Limb (tissue), 2 donors: ENCODE measurements around the gene SMC5.
"Not testable (repeated sequence)": the region's sequence is repeated elsewhere in the genome, so short reads cannot be mapped to it uniquely, and the experiment has no call there.

ENCODE experiments used
- DNase-seq, 2 donors: peaks; one replicate each; pipeline ENCODE4 v3.0.0-alpha.2; 2016; ENCODE audit errors: extremely low spot score in 2 of 2

The SMC5 gene

GRCh38 chr9:70362952-70363351, 104.2 kb downstream of the SMC5 start:
- DNase-seq: no peak

GRCh38 chr9:70363760-70364159, 105.0 kb downstream of the SMC5 start:
- DNase-seq: no peak

DNA sequence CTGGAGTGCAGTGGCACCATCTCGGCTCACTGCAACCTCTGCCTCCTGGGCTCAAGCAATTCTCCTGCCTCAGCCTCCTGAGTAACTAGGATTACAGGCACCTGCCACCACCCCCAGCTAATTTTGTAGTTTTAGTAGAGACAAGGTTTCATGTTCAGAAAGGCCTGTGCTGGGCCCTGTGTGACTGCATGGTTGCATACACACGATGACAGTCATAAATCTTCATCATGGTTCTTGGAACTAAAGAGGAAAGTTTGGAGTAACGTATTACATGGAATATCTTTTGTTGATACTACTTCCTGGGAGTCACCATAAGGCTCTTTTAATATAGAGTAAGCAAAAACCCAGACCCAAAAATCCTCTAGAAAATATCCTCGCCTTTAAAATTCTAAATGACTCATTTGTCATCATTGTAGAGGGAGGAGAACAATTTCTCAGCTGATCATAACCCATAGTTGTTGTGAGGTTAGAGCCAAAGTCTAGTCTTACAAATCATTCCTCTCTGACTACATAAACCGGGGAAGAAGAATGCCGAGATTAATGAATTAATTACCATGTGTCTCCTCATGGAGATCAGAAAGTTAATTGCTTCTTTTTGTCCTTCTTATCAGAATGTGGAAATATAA, 108.6 kb downstream of the SMC5 start:
- no peak for DNase-seq

GRCh38 chr9:70374962-70375618, 116.3 kb downstream of the SMC5 start:
- no peak for DNase-seq

- DNase-seq: no peak
Measured at GRCh38 chr9:70382046-70382708, 123.4 kb downstream of the SMC5 start.

- no peak for DNase-seq
Measured at GRCh38 chr9:70382709-70383605, 124.2 kb downstream of the SMC5 start.

DNA sequence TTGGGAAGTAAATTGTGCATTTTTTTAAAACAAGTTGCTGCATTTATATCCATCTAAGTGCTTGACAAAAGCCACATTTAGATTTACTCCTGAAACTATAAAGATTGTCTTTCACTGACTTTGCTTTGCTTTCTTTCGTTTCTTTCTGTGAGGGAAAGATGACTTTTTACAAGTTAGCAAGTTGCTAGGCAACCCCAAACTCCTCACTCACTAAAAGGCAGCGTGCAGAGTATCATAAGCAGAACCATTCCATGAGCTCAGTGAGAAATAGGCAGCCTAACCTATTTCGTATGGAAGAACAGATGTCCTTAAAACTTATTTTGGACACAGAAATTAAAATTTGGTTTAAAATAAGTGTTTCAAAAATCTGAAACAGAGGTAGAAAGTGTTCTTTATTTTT, 126.6 kb downstream of the SMC5 start:
- DNase-seq: peak in 1 of 2 donors; percentile 44

DNA sequence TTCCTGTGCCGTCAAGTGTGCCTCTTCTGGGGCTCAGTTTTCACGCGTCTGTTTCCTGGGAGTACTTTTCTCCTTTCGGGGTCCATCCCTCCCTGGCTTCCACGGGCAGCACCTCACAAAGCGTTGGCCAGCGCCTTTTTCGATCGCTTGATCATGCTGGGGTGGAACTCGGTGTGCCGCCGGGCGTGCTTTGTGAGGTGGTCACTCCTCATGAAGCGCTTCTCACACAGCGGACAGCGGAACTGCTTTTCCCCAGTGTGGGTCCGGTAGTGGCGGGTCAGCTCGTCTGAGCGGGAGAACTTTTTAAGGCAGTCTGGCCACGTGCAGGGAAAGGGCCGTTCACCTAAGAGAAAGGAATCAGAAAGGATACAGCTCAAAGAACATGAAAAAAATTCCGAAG, 128.9 kb downstream of the SMC5 start:
- DNase-seq: no peak

GRCh38 chr9:70389188-70389587, 130.4 kb downstream of the SMC5 start:
- DNase-seq: no peak

GRCh38 chr9:70389621-70390266, 131.0 kb downstream of the SMC5 start:
- DNase-seq: peak in 1 of 2 donors; percentile 35

DNA sequence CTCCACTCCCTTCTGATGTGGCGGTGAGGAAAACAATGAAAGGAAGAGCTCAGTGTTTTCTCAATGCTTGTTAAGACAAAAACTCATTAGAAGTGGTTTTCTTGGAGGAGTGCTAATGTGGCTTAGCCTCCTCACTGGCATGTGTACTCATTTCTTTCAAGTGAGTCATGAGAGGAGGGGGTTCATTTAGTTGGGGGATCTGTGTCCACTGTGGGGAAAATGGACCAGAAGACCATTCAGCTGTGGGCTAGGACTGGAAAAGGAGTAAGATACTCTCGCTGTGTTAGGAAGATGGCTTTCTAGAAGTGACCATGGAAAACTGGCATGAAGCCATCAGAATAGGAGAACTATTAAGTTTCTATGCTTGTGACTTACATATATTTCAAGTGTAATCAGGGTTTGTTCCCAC, 132.2 kb downstream of the SMC5 start:
- DNase-seq: no peak

DNA sequence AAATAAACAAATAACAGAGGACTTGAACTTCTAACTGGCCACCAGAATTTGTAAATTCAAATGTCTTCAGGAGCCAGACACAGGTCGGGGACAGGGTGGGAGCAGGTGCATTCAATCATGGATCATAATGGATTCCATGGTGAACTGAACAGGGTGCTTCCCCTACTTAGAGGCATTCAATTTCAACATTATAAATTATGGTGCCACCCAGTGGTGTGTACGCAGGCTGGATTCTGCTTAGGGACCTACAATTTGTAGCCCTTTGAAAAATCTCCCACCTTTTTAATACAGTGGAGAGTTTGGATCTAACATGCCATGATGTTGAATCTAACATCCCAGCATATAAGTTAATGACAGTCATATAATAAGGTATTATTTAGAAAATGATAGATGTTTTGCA, 133.4 kb downstream of the SMC5 start:
- DNase-seq: no peak

DNA sequence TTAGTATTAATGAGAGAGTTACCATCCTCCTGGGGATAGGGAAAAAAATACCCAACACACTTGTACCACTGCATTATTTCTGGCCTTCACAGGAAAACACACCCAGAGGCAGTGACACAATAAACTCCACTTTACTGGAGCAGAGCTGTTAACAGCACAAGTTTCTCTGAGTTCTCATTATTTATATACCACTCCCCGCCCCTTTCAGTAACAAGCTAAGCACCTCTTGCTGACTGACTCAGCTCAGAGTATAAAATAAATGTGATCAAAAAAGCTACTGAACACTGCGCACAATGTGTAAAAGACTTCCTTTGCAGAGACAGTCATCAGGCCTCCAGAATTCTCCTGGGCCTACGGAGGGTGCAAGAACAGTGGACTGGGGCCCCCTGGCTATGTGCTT, 134.1 kb downstream of the SMC5 start:
- DNase-seq: no peak

GRCh38 chr9:70395652-70396051, 136.9 kb downstream of the SMC5 start:
- no peak for DNase-seq

DNA sequence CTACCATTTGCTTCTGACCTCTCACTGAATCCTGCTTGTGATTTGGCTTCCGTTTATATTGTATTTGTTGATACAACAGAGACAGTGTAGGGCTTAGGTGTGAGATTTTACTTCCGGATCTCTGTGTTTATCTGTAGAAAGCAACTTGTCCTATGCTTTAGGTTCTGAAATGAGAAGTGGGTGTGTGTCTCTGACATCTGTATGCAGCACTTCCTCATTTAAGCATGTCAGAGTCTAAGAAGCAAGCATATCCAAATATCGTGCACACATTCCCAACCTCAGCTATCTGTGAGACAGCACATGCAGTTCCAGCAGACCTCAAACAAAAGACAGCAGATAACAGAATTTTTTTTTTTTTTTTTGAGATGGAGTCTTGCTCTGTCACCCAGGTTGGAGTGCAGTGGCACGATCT, 139.4 kb downstream of the SMC5 start:
- no peak for DNase-seq

GRCh38 chr9:70399141-70399540, 140.4 kb downstream of the SMC5 start:
- DNase-seq: no peak

- no peak for DNase-seq
Measured at GRCh38 chr9:70400107-70400892, 141.5 kb downstream of the SMC5 start.

- not testable (repeated sequence) for DNase-seq
Measured at GRCh38 chr9:70401241-70401640, 142.5 kb downstream of the SMC5 start.

- no peak for DNase-seq
Measured at GRCh38 chr9:70402213-70402612, 143.4 kb downstream of the SMC5 start.

DNA sequence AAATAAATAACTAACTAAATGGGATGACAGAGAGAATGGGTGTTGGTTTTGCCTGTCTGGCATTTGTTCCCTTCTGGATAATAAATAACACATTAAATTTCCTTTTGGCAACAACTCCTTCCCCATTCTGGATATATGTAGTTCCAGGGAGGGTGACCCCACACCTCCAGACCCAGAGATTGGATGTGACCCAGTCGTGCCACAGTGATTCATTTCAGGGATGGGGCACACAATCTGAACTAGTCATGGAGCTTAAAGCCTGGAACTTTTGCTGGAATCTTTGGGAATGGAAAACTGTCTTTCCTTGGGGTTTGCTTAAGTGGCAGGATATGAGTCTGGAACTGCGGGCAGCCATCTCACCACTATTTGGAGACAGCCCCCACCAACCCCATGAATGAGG, 144.4 kb downstream of the SMC5 start:
- DNase-seq: no peak

DNA sequence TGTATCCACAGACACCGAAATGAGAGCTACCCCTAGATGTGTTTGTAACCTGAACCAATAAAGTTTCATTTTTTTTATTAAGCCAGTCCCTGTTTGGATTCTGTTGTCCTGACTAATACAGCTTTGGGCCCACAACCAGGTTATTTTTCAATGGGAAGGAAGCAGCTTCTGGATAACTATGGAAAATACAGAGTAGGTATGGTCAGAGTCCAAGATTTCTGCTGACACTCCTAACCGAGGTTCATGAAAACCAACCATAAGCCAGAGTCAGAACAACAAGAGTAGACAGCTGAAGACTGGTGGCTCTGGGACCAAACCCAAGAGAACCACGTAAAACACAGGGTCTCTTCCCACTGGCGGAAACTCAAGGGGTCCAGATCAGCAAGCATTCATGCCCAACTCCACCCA, 144.8 kb downstream of the SMC5 start:
- no peak for DNase-seq
